Measurements from ENCODE around the gene BAG3.

- no peak for TF ChIP-seq CTCF (IDR thresholded peaks at IDR 0.05)
- TF ChIP-seq POLR2A (IDR thresholded peaks at IDR 0.05) = no peak
- TF ChIP-seq EP300 (IDR thresholded peaks at IDR 0.05) = no peak
Observed at GRCh38 chr10:119715628-119716505, 64.7 kb downstream of the BAG3 start.
